Endothelial cell (in vitro differentiated cells): ENCODE results near the gene GRID2IP. TPM values are rescaled to one million over a fixed set of nuclear protein-coding genes. Genes with fewer than 3 reads are reported as not detected.
A peak's percentile ranks its signal among the peaks of the same experiment; 100 is the strongest.

ENCODE experiments used
- DNase-seq: peaks from one replicate; pipeline ENCODE4 v3.0.0; 2021; ENCODE audit warnings: low spot score
- H3K27ac Mint-ChIP-seq: one replicate; pipeline ENCODE4 v1.8.0; 2021; ENCODE audit warnings: mixed read lengths, inconsistent platforms; ENCODE audit not compliant: unreplicated experiment
- H3K27me3 Mint-ChIP-seq: one replicate; pipeline ENCODE4 v1.8.0; 2021; ENCODE audit warnings: mild to moderate bottlenecking, moderate library complexity, mixed read lengths, inconsistent platforms; ENCODE audit not compliant: unreplicated experiment
- H3K36me3 Mint-ChIP-seq: one replicate; pipeline ENCODE4 v1.8.0; 2021; ENCODE audit warnings: mild to moderate bottlenecking, low read depth, mixed read lengths, inconsistent platforms; ENCODE audit not compliant: unreplicated experiment
- H3K4me1 Mint-ChIP-seq: one replicate; pipeline ENCODE4 v1.8.0; 2021; ENCODE audit warnings: mild to moderate bottlenecking, mixed read lengths, inconsistent platforms; ENCODE audit not compliant: unreplicated experiment
- H3K4me3 Mint-ChIP-seq: one replicate; pipeline ENCODE4 v1.8.0; 2021; ENCODE audit warnings: mild to moderate bottlenecking, mixed read lengths, inconsistent platforms; ENCODE audit not compliant: unreplicated experiment
- H3K9me3 Mint-ChIP-seq: one replicate; pipeline ENCODE4 v1.8.0; 2021; ENCODE audit warnings: mixed read lengths, inconsistent platforms; ENCODE audit not compliant: unreplicated experiment
- CTCF ChIP-seq: fragments of 200-600 bp; sonication (generic); IDR thresholded peaks from one replicate; pipeline ENCODE4 v1.5.0; 2021; ENCODE audit warnings: antibody characterized with exemption; ENCODE audit not compliant: unreplicated experiment
- total RNA-seq: library from RNA; stranded (reverse); fragmentation: NEBNext Ultra II Directional; extraction: Animal tissue kit (Norgen Biotek cat#: 25700); gene quantifications from one replicate; pipeline ENCODE4 v1.2.1, GENCODE V29; 2021; ENCODE audit not compliant: unreplicated experiment

Gene GRID2IP
- total RNA-seq, 1 donor from 2014 or later, result 0.08 TPM

DNA sequence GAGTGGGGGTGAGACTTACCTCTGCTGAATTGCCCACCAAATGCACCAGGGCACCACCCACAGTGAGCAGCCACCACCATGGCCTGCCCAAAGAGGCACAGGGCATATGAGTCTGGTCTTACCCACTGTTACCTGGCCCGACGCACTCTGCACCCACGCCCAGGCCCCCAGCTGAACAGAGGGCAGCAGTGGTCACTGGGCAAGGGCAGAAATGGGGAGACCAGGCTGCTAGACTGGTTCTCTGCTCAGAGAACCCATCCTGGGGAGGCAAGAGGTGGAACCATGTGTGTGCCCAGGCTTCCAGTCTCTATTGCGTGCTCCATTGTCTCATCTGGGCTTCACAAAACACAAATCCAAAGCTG, 64.1 kb downstream of the GRID2IP start:
- no peak for TF ChIP-seq CTCF
- Mint-ChIP-seq H3K27ac (no peak overlapping the region), H3K4me3 (no peak overlapping the region), H3K27me3 (peaks cover 12% of the 10 kb centered on the region), H3K4me1 (peaks cover 6% of the 10 kb centered on the region), H3K9me3 (no peaks in the 10 kb centered on the region), H3K36me3 (no peaks in the 10 kb centered on the region)
- no peak for DNase-seq

GRCh38 chr7:6486438-6487183, 64.7 kb downstream of the GRID2IP start:
- no peaks in the 10 kb centered on the region for H3K9me3 Mint-ChIP-seq
- peaks cover 12% of the 10 kb centered on the region for H3K27me3 Mint-ChIP-seq

GRCh38 chr7:6482743-6483119, 68.5 kb downstream of the GRID2IP start:
- peaks cover 9% of the 10 kb centered on the region for H3K27me3 Mint-ChIP-seq
- no peak for TF ChIP-seq CTCF
- peak overlapping the region; percentile 95 for H3K4me3 Mint-ChIP-seq
- DNase-seq, result no peak
- H3K27ac Mint-ChIP-seq, result no peak overlapping the region
- H3K4me1 Mint-ChIP-seq, result peaks cover 11% of the 10 kb centered on the region
- H3K9me3 Mint-ChIP-seq, result no peaks in the 10 kb centered on the region
- peaks cover 9% of the 10 kb centered on the region for H3K36me3 Mint-ChIP-seq

More at GRCh38 chr7:6486438-6487183, 64.7 kb downstream of the GRID2IP start:
- no peak for TF ChIP-seq CTCF
- Mint-ChIP-seq H3K36me3 (no peaks in the 10 kb centered on the region), H3K4me1 (peaks cover 6% of the 10 kb centered on the region), H3K4me3 (no peak overlapping the region), H3K27ac (no peak overlapping the region)
- no peak for DNase-seq

DNA sequence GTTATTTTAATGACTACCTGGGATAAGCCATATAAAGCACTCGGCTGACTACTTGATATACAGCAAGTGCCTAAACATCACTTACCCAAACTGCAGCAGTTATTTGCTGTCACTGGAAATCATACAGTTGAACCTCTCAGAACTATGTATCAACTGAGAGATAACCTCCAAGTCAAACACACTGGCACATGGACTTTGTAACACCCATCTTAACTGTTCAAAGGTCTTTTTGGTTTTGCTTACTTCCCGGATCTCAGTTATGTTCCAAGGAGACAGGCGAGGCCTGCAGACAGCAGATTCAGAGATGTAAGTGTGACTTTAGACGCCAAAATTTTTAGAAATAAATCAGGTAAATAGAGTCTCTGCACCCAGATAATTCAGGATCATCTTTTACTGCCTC, 69.0 kb downstream of the GRID2IP start:
- no peak for TF ChIP-seq CTCF
- no peak for DNase-seq
- H3K36me3 Mint-ChIP-seq, result peaks cover 12% of the 10 kb centered on the region
- no peak overlapping the region for H3K27ac Mint-ChIP-seq
- H3K4me3 Mint-ChIP-seq, result peak overlapping the region; percentile 95
- no peaks in the 10 kb centered on the region for H3K9me3 Mint-ChIP-seq
- peaks cover 16% of the 10 kb centered on the region for H3K4me1 Mint-ChIP-seq
- peaks cover 9% of the 10 kb centered on the region for H3K27me3 Mint-ChIP-seq

- DNase-seq, result no peak
- Mint-ChIP-seq H3K9me3 (no peaks in the 10 kb centered on the region), H3K27me3 (peaks cover 9% of the 10 kb centered on the region), H3K4me1 (peaks cover 16% of the 10 kb centered on the region), H3K4me3 (no peak overlapping the region), H3K27ac (no peak overlapping the region), H3K36me3 (peaks cover 13% of the 10 kb centered on the region)
- no peak for TF ChIP-seq CTCF
Observed at GRCh38 chr7:6481445-6481844, 69.8 kb downstream of the GRID2IP start.
